HL-60 (cell line): ENCODE data around the gene FAM219A.

ENCODE experiments used
- CTCF ChIP-seq: IDR thresholded peaks from one replicate; pipeline ENCODE4 v1.5.1; 2011; ENCODE audit warnings: low read length, control low read depth, inconsistent platforms; ENCODE audit not compliant: insufficient read depth
- GABPA ChIP-seq: IDR thresholded peaks from 2 replicates; pipeline ENCODE4 v1.6.1; 2012; ENCODE audit warnings: low read depth
- POLR2AphosphoS5 ChIP-seq: IDR thresholded peaks from 2 replicates; pipeline ENCODE4 v1.6.1; 2012; ENCODE audit warnings: low read depth

- TF ChIP-seq CTCF: no peak
- no peak for TF ChIP-seq POLR2AphosphoS5
- TF ChIP-seq GABPA: no peak
Observed at GRCh38 chr9:34463098-34463900, 4.9 kb upstream of the FAM219A start.
